Heart right ventricle (tissue), 16 donors: ENCODE data around the gene VENTX. TPM values are rescaled to one million over a fixed set of nuclear protein-coding genes. Genes with fewer than 3 reads are reported as not detected.

Experiments used
- ATAC-seq, 8 donors: fragments of 200-7000 bp; cut with Tn5 transposase; one replicate each; pipeline ENCODE4 v1.9.1; 2020; ENCODE audit warnings: mild to moderate bottlenecking in 8 of 8, moderate library complexity in 8 of 8, moderate number of reproducible peaks in 1 of 8
- DNase-seq, 2 donors: peaks; one replicate each; pipeline ENCODE4 v3.0.0-alpha.2; 2020
- H3K27ac ChIP-seq, 10 donors: fragments of 200-600 bp; sonication (generic) in 2 of 10; one replicate each; pipeline versions ENCODE4 v1.5.0 to v1.8.0; 2020 to 2022; ENCODE audit warnings: mild to moderate bottlenecking in 3 of 10
- H3K27me3 ChIP-seq, 7 donors: fragments of 200-600 bp; one replicate each; pipeline ENCODE4 v1.8.0; 2021 to 2022; ENCODE audit warnings: mild to moderate bottlenecking in 2 of 7
- H3K36me3 ChIP-seq, 9 donors: fragments of 200-600 bp; sonication (generic) in 1 of 9; one replicate each; pipeline versions ENCODE4 v1.5.0 to v1.8.0; 2020 to 2022; ENCODE audit warnings: mild to moderate bottlenecking in 2 of 9
- H3K4me1 ChIP-seq, 9 donors: fragments of 200-600 bp; sonication (generic) in 1 of 9; one replicate each; pipeline versions ENCODE4 v1.5.0 to v1.8.0; 2020 to 2022; ENCODE audit warnings: mild to moderate bottlenecking in 4 of 9
- H3K4me3 ChIP-seq, 10 donors: fragments of 200-600 bp; sonication (generic) in 2 of 10; one replicate each; pipeline versions ENCODE4 v1.5.0 to v1.8.0; 2020 to 2022; ENCODE audit warnings: mild to moderate bottlenecking in 7 of 10, moderate library complexity in 2 of 10
- H3K9me3 ChIP-seq, 11 donors: fragments of 200-600 bp in 10 of 11; sonication (generic) in 2 of 11; one replicate each; pipeline versions ENCODE4 v1.5.0 to v1.8.0; 2013 to 2022; ENCODE audit warnings: mild to moderate bottlenecking in 2 of 11, control low read depth in 1 of 11, moderate library complexity in 1 of 11
- CTCF ChIP-seq, 9 donors: fragments of 200-600 bp; sonication (generic) in 2 of 9; IDR thresholded peaks; one replicate each; pipeline versions ENCODE4 v1.5.0 to v1.8.0; 2021 to 2022; ENCODE audit warnings: antibody characterized with exemption in 9 of 9, mild to moderate bottlenecking in 5 of 9, moderate library complexity in 1 of 9
- WGBS, 2 donors: extraction: QIAGEN DNeasy Blood & Tissue Kit; methylation state at CpG; one replicate each; pipeline ENCODE4 v1.1.7; 2013; ENCODE audit warnings: inconsistent platforms in 1 of 2; 5-methylcytosine and 5-hydroxymethylcytosine counted together
- intact Hi-C, 10 donors: fragments of 100-400 bp; cut with DNase I; formaldehyde crosslinking; loops; one replicate each; pipeline versions ENCODE4 v1.11.1 to v1.14.2; 2022
- polyA plus RNA-seq, 2 donors: library from polyadenylated mRNA; stranded (reverse); fragments of 200-250 nt; gene quantifications; one replicate each; pipeline ENCODE4 v1.2.3, GENCODE V29; 2013
- total RNA-seq, 10 donors: library from RNA; stranded (reverse); fragmentation: NEBNext Ultra II Directional in 3 of 10; extraction: Animal tissue kit (Norgen Biotek cat#: 25700) in 3 of 10; gene quantifications; one replicate each; pipeline versions ENCODE4 v1.2.1 to v1.2.4, GENCODE V29; 2021 to 2023
- donor health status: Arrhythmogenic right ventricular cardiomyopathy.
- donor health status: ischemic (EF 13 %, LVEDD 7.1; RV severe dilation, severe dysfunction).
- donor health status: healthy with polysubstance abuse.
- donor health status: DM: no; HTN: yes; CAD: no.
- donor health status: DM: no; HTN: no; CAD: no.
- donor health status: ischemic (EF 25% LVEDD 6.9; RV normal size, moderate dysfunction).
- donor health status: ischemic (EF 25% LVEDD 5.7; RV mildly dilated, moderate dysfunction).
- donor health status: healthy.
- donor health status: DM: yes; HTN: yes; CAD: no.
- donor health status: Ischemic cardiomyopathy.
- donor health status: ischemic (EF 35%, LVEDD 5.7; RV mildly dilated, moderate dysfunction).
- donor health status: nonischemic (EF 11% LVEDD 7.7; RV severe dilation, severe dysfunction).
- donor health status: DM: yes; HTN: yes; CAD: no.
- donor health status: PGD.
- donor health status: ischemic (EF 29% LVEDD 5.4; RV normal size, mild dysfunction).
- donor health status: nonischemic (EF 23%, LVEDD 6.1; RV moderate dilation, normal function).

The VENTX gene
- total and polyA plus RNA-seq, 12 donors: 0.19 to 1.5 (median 0.64) TPM; not detected in 1

- peaks cover 0 to 16% (median 3%) of the 10 kb centered on the region in 11 donors for H3K9me3 ChIP-seq
- no peaks in the 10 kb centered on the region for H3K4me1 ChIP-seq
- no peak for ATAC-seq
- no peak overlapping the region for H3K27ac ChIP-seq
- no peak for DNase-seq
- no peak overlapping the region for H3K4me3 ChIP-seq
- no peak for TF ChIP-seq CTCF (IDR thresholded peaks at IDR 0.05)
- intact Hi-C loops: no loop called here
- H3K36me3 ChIP-seq: no peaks in the 10 kb centered on the region
- H3K27me3 ChIP-seq: peaks cover 0 to 53% (median 11%) of the 10 kb centered on the region in 7 donors
- WGBS, 2 donors: 90 to 92% methylated on average over 25 to 26 of the region's 26 CpGs
These were observed 39.4 kb upstream of the VENTX start for GRCh38 chr10:133198206-133198605.

- DNase-seq: peak in 1 of 2 donors; percentile 8
- intact Hi-C loops: no loop called here
- Histone ChIP-seq H3K36me3 (no peaks in the 10 kb centered on the region), H3K27me3 (peaks cover 0 to 53% (median 11%) of the 10 kb centered on the region in 7 donors), H3K9me3 (peaks cover 0 to 9% (median 3%) of the 10 kb centered on the region in 11 donors), H3K4me1 (no peaks in the 10 kb centered on the region), H3K27ac (no peak overlapping the region), H3K4me3 (no peak overlapping the region)
- 88 to 89% methylated on average over 49 to 54 of the region's 54 CpGs for WGBS, 2 donors
- ATAC-seq: no peak
- TF ChIP-seq CTCF (IDR thresholded peaks at IDR 0.05): no peak
These were observed 38.8 kb upstream of the VENTX start for GRCh38 chr10:133198621-133199487.

DNA sequence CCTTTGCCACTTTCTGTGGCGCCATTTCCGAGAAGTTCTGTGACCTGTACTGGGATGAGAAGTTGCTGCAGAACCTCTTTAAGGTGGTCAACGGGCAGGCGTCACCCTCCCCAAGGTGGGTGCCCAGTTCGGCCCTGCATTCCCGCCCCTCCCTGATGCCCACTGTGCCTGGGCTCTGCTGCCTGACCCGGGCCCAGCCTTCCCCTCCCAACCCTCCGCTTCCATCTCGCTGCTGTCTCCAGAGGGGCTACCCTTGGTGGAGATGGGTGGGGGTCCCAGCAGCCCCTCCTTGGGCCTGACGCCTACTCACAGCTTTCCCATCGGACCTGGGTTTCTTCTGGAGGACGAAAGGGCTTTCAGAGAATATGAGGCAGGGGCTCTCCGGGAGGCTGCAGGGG lies 38.2 kb upstream of the VENTX start:
- 83 to 88% methylated on average over 13 of the region's 13 CpGs for WGBS, 2 donors
- no peak for TF ChIP-seq CTCF (IDR thresholded peaks at IDR 0.05)
- no peak for DNase-seq
- Histone ChIP-seq H3K36me3 (no peaks in the 10 kb centered on the region), H3K9me3 (peaks cover 0 to 3% (median 0%) of the 10 kb centered on the region in 11 donors), H3K4me1 (no peaks in the 10 kb centered on the region), H3K4me3 (no peak overlapping the region), H3K27me3 (peaks cover 0 to 53% (median 11%) of the 10 kb centered on the region in 7 donors), H3K27ac (no peak overlapping the region)
- ATAC-seq: no peak
- intact Hi-C loops: no loop called here

GRCh38 chr10:133199992-133200611 lies 37.6 kb upstream of the VENTX start:
- peaks cover 0 to 53% (median 11%) of the 10 kb centered on the region in 7 donors for H3K27me3 ChIP-seq
- no peak for TF ChIP-seq CTCF (IDR thresholded peaks at IDR 0.05)
- H3K27ac ChIP-seq: no peak overlapping the region
- DNase-seq: peak in 1 of 2 donors; percentile 12
- H3K9me3 ChIP-seq: no peaks in the 10 kb centered on the region
- intact Hi-C loops: no loop called here
- H3K4me3 ChIP-seq: no peak overlapping the region
- no peaks in the 10 kb centered on the region for H3K36me3 ChIP-seq
- no peak for ATAC-seq
- 44 to 50% methylated on average over 33 to 38 of the region's 38 CpGs for WGBS, 2 donors
- no peaks in the 10 kb centered on the region for H3K4me1 ChIP-seq
